ENCODE results near the gene NFATC1. TPM values are rescaled to one million over a fixed set of nuclear protein-coding genes. Genes with fewer than 3 reads are reported as not detected.
A peak's percentile ranks its signal among the peaks of the same experiment; 100 is the strongest.

NFATC1 gene
- total and polyA plus RNA-seq, 7 experiments from 2014 or later, result 27.1 to 87.2 (median 53.4) TPM

- ChIA-PET POLR2A (interaction anchor here (0.7 to 2.8 kb wide), 10 partner anchors 15 to 154 kb away, joined by 3 to 62 read pairs (median 7); partner anchors contain the start of gene NFATC1), CTCF (interaction anchor here (1.2 to 2.7 kb wide), 4 partner anchors 10 to 144 kb away, joined by 3 to 17 read pairs (median 7); no protein-coding TSS in a partner anchor)
- Histone ChIP-seq H3K9me3 (ENCODE audit: control insufficient read depth in 2 of 3, low read length in 3 of 3) (no peaks in the 10 kb centered on the region), H3K36me3 (ENCODE audit: control insufficient read depth in 2 of 3, insufficient read depth in 3 of 3, low read length in 3 of 3) (peaks cover 0 to 22% (median 13%) of the 10 kb centered on the region in 3 experiments), H3K27me3 (ENCODE audit: control insufficient read depth in 2 of 2, insufficient read depth in 2 of 2, low read length in 2 of 2) (no peaks in the 10 kb centered on the region), H3K4me1 (ENCODE audit: control insufficient read depth in 2 of 2, insufficient read depth in 2 of 2, low read length in 2 of 2) (peaks cover 34 to 63% of the 10 kb centered on the region in 2 donors), H3K4me3 (ENCODE audit: low read length) (peak overlapping the region; percentile 56), H3K27ac (ENCODE audit: low read depth, low read length) (peak overlapping the region; percentile 93)
- peak overlapping the region; percentile 88 to 100 (median 98) for H3K27ac Mint-ChIP-seq
- H3K9me3 Mint-ChIP-seq, result peaks cover 0 to 3% (median 0%) of the 10 kb centered on the region in 11 donors
- DNase-seq (peak in 8 of 9 donors; percentile 25 to 59 (median 45)), ATAC-seq (peak; percentile 30)
- H3K4me3 Mint-ChIP-seq, result peak overlapping the region; percentile 74 to 93 (median 88)
- H3K36me3 Mint-ChIP-seq, result peaks cover 3 to 19% (median 15%) of the 10 kb centered on the region in 5 donors
- no peaks in the 10 kb centered on the region for H3K27me3 Mint-ChIP-seq
- peaks cover 48 to 93% (median 73%) of the 10 kb centered on the region in 7 donors for H3K4me1 Mint-ChIP-seq
- intact Hi-C loops (cut with micrococcal nuclease), result loop anchor here (1.0 to 10.0 kb wide), 8 partner anchors 8 to 583 kb away; partner anchors contain the start of genes ADNP2 (in 2 of the 2), RBFA (in 1 of the 2), SLC66A2 (in 1 of the 2) and TXNL4A (in 1 of the 2)
Observed at GRCh38 chr18:79524181-79525078, 128.7 kb downstream of the NFATC1 start.

GRCh38 chr18:79525556-79526467, 130.1 kb downstream of the NFATC1 start:
- peaks cover 0 to 3% (median 0%) of the 10 kb centered on the region in 11 donors for H3K9me3 Mint-ChIP-seq
- Histone ChIP-seq H3K36me3 (ENCODE audit: control insufficient read depth in 2 of 3, insufficient read depth in 3 of 3, low read length in 3 of 3) (peaks cover 0 to 30% (median 13%) of the 10 kb centered on the region in 3 experiments), H3K9me3 (ENCODE audit: control insufficient read depth in 2 of 3, low read length in 3 of 3) (no peaks in the 10 kb centered on the region), H3K4me3 (ENCODE audit: low read length) (no peak overlapping the region), H3K27me3 (ENCODE audit: control insufficient read depth in 2 of 2, insufficient read depth in 2 of 2, low read length in 2 of 2) (no peaks in the 10 kb centered on the region), H3K27ac (ENCODE audit: low read depth, low read length) (no peak overlapping the region), H3K4me1 (ENCODE audit: control insufficient read depth in 2 of 2, insufficient read depth in 2 of 2, low read length in 2 of 2) (peaks cover 33 to 50% of the 10 kb centered on the region in 2 donors)
- intact Hi-C loops (cut with micrococcal nuclease), result loop anchor here (5.0 to 10.0 kb wide), 2 partner anchors 429 to 581 kb away; partner anchors contain the start of genes ADNP2 (in 1 of the 2) and SLC66A2 (in 1 of the 2)
- DNase-seq, result peak in 1 of 9 donors; percentile 28
- ChIA-PET POLR2A (interaction anchor here (0.9 kb wide), 1 partner anchor 128 kb away, joined by 3 read pairs; no protein-coding TSS in a partner anchor), CTCF (interaction anchor here (0.5 to 6.3 kb wide), 6 partner anchors 76 to 456 kb away, joined by 3 to 60 read pairs (median 3); no protein-coding TSS in a partner anchor)
- peak overlapping the region in 8 of 9 donors; percentile 82 to 92 (median 84) for H3K27ac Mint-ChIP-seq
- peaks cover 37 to 79% (median 59%) of the 10 kb centered on the region in 7 donors for H3K4me1 Mint-ChIP-seq
- H3K36me3 Mint-ChIP-seq, result peaks cover 3 to 24% (median 15%) of the 10 kb centered on the region in 5 donors
- H3K27me3 Mint-ChIP-seq, result no peaks in the 10 kb centered on the region
- peak overlapping the region in 9 of 10 donors; percentile 55 to 77 (median 68) for H3K4me3 Mint-ChIP-seq
- no peak for ATAC-seq

- peaks cover 0 to 30% (median 13%) of the 10 kb centered on the region in 3 experiments for H3K36me3 ChIP-seq (ENCODE audit: control insufficient read depth in 2 of 3, insufficient read depth in 3 of 3, low read length in 3 of 3)
- H3K4me3 Mint-ChIP-seq, result peak overlapping the region in 7 of 10 donors; percentile 35 to 75 (median 58)
- no peak overlapping the region for H3K4me3 ChIP-seq (ENCODE audit: low read length)
- H3K27me3 Mint-ChIP-seq, result no peaks in the 10 kb centered on the region
- no peaks in the 10 kb centered on the region for H3K9me3 ChIP-seq (ENCODE audit: control insufficient read depth in 2 of 3, low read length in 3 of 3)
- H3K9me3 Mint-ChIP-seq, result peaks cover 0 to 3% (median 0%) of the 10 kb centered on the region in 11 donors
- ChIA-PET CTCF (interaction anchor here (0.7 to 6.3 kb wide), 3 partner anchors 77 to 147 kb away, joined by 3 to 60 read pairs (median 4); no protein-coding TSS in a partner anchor), POLR2A (interaction anchor here (0.9 to 1.9 kb wide), 2 partner anchors 123 to 129 kb away, joined by 3 to 6 read pairs; no protein-coding TSS in a partner anchor)
- peak overlapping the region in 6 of 9 donors; percentile 65 to 92 (median 85) for H3K27ac Mint-ChIP-seq
- intact Hi-C loops (cut with micrococcal nuclease), result loop anchor here (5.0 to 10.0 kb wide), 2 partner anchors 428 to 581 kb away; partner anchors contain the start of genes ADNP2 (in 1 of the 2) and SLC66A2 (in 1 of the 2)
- DNase-seq, result peak in 6 of 9 donors; percentile 24 to 43 (median 39)
- H3K36me3 Mint-ChIP-seq, result peaks cover 3 to 28% (median 15%) of the 10 kb centered on the region in 5 donors
- ATAC-seq, result no peak
- H3K4me1 ChIP-seq (ENCODE audit: control insufficient read depth in 2 of 2, insufficient read depth in 2 of 2, low read length in 2 of 2), result peaks cover 28 to 40% of the 10 kb centered on the region in 2 donors
- H3K27me3 ChIP-seq (ENCODE audit: control insufficient read depth in 2 of 2, insufficient read depth in 2 of 2, low read length in 2 of 2), result no peaks in the 10 kb centered on the region
- peaks cover 28 to 70% (median 52%) of the 10 kb centered on the region in 7 donors for H3K4me1 Mint-ChIP-seq
- H3K27ac ChIP-seq (ENCODE audit: low read depth, low read length), result no peak overlapping the region
Observed at GRCh38 chr18:79526468-79527460, 131.0 kb downstream of the NFATC1 start.

GRCh38 chr18:79527656-79528315, 132.1 kb downstream of the NFATC1 start:
- H3K36me3 Mint-ChIP-seq, result peaks cover 3 to 28% (median 15%) of the 10 kb centered on the region in 5 donors
- CTCF ChIA-PET, result interaction anchor here (0.6 to 6.3 kb wide), 5 partner anchors 11 to 148 kb away, joined by 3 to 60 read pairs (median 4); no protein-coding TSS in a partner anchor
- H3K4me3 Mint-ChIP-seq, result no peak overlapping the region
- peaks cover 0 to 30% (median 13%) of the 10 kb centered on the region in 3 experiments for H3K36me3 ChIP-seq (ENCODE audit: control insufficient read depth in 2 of 3, insufficient read depth in 3 of 3, low read length in 3 of 3)
- H3K27me3 ChIP-seq (ENCODE audit: control insufficient read depth in 2 of 2, insufficient read depth in 2 of 2, low read length in 2 of 2), result no peaks in the 10 kb centered on the region
- intact Hi-C loops (cut with micrococcal nuclease), result loop anchor here (1.0 to 10.0 kb wide), 5 partner anchors 117 to 580 kb away; partner anchors contain the start of genes ADNP2 (in 1 of the 2), NFATC1 (in 1 of the 2) and SLC66A2 (in 1 of the 2)
- ATAC-seq (no peak), DNase-seq (no peak)
- peaks cover 19 to 30% of the 10 kb centered on the region in 2 donors for H3K4me1 ChIP-seq (ENCODE audit: control insufficient read depth in 2 of 2, insufficient read depth in 2 of 2, low read length in 2 of 2)
- no peaks in the 10 kb centered on the region for H3K9me3 Mint-ChIP-seq
- H3K27ac ChIP-seq (ENCODE audit: low read depth, low read length), result no peak overlapping the region
- POLR2A ChIA-PET, result interaction anchor here (1.9 kb wide), 1 partner anchor 124 kb away, joined by 6 read pairs; no protein-coding TSS in a partner anchor
- H3K4me1 Mint-ChIP-seq, result peaks cover 18 to 59% (median 43%) of the 10 kb centered on the region in 7 donors
- H3K27me3 Mint-ChIP-seq, result no peaks in the 10 kb centered on the region
- H3K4me3 ChIP-seq (ENCODE audit: low read length), result no peak overlapping the region
- H3K9me3 ChIP-seq (ENCODE audit: control insufficient read depth in 2 of 3, low read length in 3 of 3), result no peaks in the 10 kb centered on the region
- peak overlapping the region in 6 of 9 donors; percentile 32 to 85 (median 84) for H3K27ac Mint-ChIP-seq
